Amniotic epithelial cell (primary cell): ENCODE results near the gene SMYD3.

Source experiments
- DNase-seq: peaks from one replicate; pipeline ENCODE4 v3.0.0-alpha.2; 2010; ENCODE audit warnings: low read depth

Gene SMYD3

GRCh38 chr1:245987997-245988392 is 519.1 kb downstream of the SMYD3 start:
- DNase-seq, result no peak

GRCh38 chr1:245987577-245987976 is 519.5 kb downstream of the SMYD3 start:
- DNase-seq, result no peak

- no peak for DNase-seq
Observed at GRCh38 chr1:245987219-245987545, 519.9 kb downstream of the SMYD3 start.

GRCh38 chr1:245986404-245987218 is 520.5 kb downstream of the SMYD3 start:
- peak; percentile 92 for DNase-seq

DNA sequence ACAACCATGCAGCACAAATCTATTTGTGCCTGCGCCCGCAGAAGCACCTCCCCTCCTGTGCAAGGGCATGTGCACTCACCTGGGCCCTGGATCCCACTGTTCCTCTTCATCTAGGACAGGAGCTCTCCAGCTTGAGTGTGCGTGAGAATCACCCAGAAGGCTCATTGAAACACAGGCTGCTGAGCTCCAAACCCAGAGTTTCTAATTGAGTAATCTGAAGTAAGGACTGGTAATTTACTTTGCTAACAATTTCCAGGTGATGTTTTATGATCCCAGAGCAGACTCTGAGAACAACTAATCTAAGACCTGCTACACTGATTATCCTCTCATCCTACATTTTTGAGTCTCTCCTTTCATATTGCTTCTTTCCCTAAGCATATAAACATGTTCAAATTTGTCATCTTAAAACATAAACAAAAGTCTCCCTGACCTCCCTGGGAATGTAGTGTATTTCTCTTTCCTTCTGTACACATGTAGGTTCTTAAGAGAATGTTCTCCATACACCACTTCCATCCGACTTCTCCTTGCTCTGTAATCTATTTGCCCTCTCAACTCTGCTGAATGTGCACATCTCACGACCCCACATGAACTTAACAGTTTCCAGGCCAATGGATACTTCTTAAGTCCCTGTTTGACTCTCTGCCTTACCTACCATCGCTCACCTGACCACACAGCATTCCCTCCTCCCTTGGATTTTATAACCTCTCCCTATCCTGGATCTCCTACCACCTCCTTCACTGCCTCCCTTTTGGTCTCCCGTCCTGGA is 522.5 kb downstream of the SMYD3 start:
- no peak for DNase-seq

DNA sequence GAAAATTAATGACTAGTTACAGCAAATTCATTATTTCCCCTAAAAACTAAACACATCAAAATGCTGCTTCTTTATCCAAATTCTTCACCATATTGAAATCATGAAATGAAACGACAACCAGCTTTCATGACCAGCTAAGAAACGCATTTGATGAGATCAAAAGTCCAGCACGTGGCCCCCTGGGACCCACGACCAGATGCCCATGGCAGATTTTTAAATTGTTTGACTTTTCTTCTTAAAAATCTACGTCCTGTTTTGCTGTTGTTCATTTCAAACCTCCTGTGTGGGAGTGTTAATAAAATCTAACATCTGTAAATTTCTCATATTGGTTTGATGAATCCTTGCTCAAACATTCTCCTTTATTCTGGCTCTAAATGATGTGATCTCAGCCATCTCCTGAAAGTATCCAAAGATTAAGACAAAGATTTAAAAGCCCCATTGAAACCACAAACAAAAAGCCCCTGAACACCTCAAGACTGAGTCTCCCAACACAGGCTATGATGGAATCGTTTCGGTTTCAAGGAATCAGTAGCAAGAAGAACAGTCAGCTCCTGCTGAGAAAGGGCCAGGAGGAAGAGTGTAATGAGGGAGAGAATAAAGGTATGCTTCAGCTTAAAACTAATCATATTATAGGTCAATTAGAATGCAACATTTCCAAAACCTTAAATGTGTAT is 523.6 kb downstream of the SMYD3 start:
- DNase-seq, result no peak

DNA sequence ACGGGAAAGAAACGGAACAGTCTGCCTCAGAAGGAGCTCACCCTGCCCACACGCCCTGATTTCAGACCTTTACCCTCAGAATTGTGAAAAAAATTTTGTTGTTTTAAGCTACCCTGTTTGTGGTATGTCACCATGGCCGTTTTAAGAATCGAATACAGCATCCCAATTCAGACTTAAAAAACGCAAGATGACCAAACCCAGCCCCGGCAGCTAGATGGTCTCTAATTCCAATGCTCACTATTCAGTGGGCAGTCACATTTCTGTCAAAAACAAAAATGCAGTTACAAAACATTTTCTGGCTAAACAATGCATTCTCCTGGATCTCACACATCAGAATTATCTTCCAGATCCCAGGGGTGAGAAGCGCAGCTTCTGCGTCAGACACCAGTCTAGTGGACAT is 527.5 kb downstream of the SMYD3 start:
- DNase-seq, result no peak

- DNase-seq, result peak; percentile 73
Observed at GRCh38 chr1:245978915-245979314, 528.2 kb downstream of the SMYD3 start.

DNA sequence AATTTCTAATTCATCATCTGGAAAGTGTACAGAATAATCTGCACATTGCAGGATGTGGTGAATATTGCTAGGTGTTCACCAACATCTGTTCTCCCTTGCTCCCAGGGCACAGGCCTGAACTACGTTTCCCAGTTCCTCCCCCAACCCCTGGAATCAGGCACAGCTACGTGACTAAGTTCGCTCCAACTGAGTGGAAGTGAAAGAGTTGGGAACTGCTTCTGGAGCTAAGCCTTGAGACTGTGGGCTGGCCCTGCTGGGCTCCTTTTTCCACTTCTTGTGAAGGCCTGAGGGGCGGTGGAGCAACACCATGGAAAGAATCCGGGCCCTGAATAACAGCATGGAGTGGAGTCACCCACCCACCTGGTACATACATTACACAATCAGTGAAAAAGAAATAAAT is 534.6 kb downstream of the SMYD3 start:
- DNase-seq, result peak; percentile 41

DNA sequence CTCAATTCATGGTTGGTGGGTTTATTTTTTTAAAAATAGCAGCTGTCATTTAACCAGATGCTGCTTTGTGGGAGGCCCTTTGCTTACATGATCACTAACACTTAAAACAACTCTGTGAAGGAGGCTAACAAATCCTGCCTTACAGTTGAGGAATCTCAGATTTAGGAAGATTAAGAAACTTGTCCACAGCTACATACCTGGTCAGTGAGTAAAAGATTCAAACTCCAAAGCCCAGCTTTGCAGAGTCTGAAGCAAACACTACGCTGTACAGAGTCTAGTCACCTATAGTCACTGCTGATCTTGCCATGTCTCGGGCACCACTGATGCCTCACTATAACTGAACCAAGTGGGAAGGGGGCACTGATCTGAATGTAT is 535.4 kb downstream of the SMYD3 start:
- DNase-seq, result peak; percentile 91

DNA sequence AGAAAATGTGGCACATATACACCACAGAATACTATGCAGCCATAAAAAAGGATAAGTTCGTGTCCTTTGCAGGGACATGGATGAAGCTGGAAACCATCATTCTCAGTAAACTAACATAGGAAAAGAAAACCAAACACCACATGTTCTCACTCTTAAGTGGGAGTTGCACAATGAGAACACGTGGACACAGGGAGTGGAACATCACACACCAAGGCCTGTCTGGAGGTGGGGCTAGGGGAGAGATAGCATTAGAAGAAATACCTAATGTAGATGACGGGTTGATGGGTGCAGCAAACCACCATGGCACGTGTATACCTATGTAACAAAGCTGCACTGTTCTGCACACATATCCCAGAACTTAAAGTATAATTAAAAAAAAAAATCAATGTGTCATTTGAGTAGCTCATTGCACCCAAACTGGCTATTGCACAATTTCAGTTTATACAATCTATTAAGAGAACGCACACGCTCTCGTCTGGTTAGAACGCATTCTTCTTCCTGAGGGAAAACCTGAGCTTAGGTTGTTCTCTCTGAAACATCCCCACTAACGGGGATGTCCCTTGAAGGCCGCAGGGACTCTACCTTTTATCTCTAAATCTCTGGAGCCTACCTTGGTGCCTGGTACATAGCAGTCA is 535.9 kb downstream of the SMYD3 start:
- DNase-seq, result peak; percentile 71

DNA sequence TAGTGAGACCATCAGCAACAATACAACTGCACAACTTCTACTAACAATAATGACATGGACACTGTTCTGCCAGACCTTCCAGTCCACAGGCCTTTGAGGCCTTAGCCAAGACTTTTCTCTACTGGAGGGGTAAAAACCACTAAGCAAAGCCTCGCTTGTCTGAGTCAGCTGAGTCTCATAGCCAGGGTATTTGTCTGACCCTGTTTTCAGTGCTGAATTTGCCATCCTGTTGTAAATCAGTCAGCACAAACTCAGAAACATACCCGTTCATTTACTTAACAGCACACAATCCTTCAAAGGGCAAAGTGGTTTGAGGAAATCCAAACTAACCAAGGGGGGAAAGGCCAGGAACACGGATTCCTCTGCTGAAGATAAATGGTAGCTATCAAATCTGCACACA is 537.8 kb downstream of the SMYD3 start:
- DNase-seq, result peak; percentile 100

GRCh38 chr1:245968775-245969174 is 538.3 kb downstream of the SMYD3 start:
- DNase-seq, result no peak

GRCh38 chr1:245965398-245965797 is 541.7 kb downstream of the SMYD3 start:
- DNase-seq, result no peak

- DNase-seq, result no peak
Observed at GRCh38 chr1:245963649-245964048, 543.4 kb downstream of the SMYD3 start.

DNA sequence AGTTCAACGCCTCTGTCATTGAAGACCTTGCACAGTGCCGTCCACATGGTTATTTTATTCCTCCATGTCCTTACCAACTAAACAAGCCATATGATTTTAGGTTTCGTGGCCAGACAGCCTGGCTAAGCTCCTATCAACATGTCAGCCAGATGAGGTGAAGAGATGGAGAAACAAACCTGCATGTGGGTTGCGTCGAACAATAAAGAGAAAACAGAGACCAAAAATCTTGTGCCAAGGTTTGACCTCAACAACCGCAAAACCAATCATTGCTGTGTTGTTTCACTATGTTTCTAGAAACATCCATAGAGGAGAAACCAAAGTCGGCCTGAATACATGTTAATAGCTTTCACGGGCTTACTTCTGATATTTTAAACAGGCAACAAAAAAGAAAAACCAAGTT is 544.6 kb downstream of the SMYD3 start:
- no peak for DNase-seq

DNA sequence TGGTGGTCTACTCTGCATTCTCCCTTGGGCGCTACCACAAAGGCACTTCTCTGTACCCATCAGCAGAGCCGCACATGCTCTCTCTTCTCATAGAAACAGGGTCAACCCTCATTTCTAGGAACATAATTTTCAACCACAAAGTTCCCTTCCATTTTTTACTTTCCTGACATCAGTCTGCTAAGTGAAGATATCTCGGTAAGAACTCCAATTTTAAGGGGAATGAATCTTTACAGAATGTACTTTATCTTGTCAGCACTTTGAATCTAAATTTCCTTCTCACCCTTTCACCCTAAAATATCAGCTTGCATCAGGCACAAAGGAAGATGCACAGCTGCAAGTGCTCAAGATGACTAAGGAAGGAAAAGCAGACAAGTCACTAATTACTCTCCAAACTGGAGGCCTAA is 545.9 kb downstream of the SMYD3 start:
- peak; percentile 48 for DNase-seq

GRCh38 chr1:245960171-245960570 is 546.9 kb downstream of the SMYD3 start:
- DNase-seq, result no peak

- no peak for DNase-seq
Observed at GRCh38 chr1:245958016-245958415, 549.1 kb downstream of the SMYD3 start.

DNA sequence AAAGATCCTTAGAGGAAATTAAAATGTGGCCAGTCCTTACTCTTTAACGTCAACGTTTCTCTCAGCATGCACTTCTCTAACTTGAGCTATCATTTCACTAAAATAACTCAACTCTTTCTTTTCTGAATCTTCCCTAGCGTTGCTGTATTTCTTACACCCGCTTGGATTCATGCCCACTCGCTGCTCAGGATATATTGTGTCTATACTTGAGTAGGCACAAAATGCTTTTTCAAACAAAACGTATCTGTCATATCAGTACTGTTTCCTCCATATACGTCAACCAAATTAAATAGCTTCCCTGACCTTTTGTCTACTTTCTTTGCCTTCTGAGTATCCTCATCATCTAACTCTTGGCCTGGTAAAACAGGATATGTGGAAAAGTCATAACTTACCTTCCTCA is 549.7 kb downstream of the SMYD3 start:
- no peak for DNase-seq

DNA sequence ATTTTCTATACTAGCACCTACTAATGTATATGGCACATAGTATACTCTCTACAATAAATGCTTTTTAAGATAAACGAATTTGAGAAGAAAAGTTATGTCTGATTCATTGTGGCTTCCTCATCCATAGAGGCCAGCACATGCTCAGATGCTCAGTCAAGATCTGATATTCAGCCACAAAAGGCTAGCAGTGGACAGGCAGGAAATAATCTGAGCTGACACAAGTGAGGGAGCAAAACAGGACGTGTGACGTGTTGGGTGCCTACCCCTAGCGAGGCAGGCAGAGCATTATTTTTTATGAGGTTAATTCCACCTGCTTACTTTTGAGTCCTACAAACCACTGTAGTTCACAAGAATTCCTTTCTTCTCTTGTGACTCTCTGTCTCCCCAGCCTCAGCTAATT is 550.9 kb downstream of the SMYD3 start:
- DNase-seq, result peak; percentile 53

GRCh38 chr1:245953876-245954660 is 553.0 kb downstream of the SMYD3 start:
- DNase-seq, result no peak
